HEK293 (cell line): ENCODE results near the gene REEP6.
A peak's percentile ranks its signal among the peaks of the same experiment; 100 is the strongest.

Experiments
- CTCF ChIA-PET: fragments of 350-600 bp; formaldehyde crosslinking; extraction: SDS; loops from one replicate; lab custom pipeline; 2021; ENCODE audit warnings: antibody characterized with exemption; lab: Yijun Ruan, JAX
- POLR2A ChIA-PET: fragments of 300-600 bp; formaldehyde crosslinking; extraction: SDS; loops from one replicate; lab custom pipeline; 2020; ENCODE audit warnings: antibody characterized with exemption, inconsistent platforms; lab: Yijun Ruan, JAX
- H3K27ac ChIP-seq: fragments of 200-500 bp; sonication (Bioruptor generic); 2 replicates; pipeline ENCODE4 v1.5.1; 2014; ENCODE audit warnings: low read depth, low read length, control low read depth, inconsistent platforms; ENCODE audit errors: extremely low read depth
- H3K36me3 ChIP-seq, 2 experiments: fragments of 200-500 bp in 1 of 2; sonication (Bioruptor generic) in 1 of 2; 1 replicate in 1 of 2; 2 replicates in 1 of 2; pipeline ENCODE4 v1.5.1; 2014 to 2017; ENCODE audit warnings: inconsistent platforms in 2 of 2, low read length in 2 of 2; ENCODE audit not compliant: control insufficient read depth in 2 of 2, insufficient read depth in 1 of 2
- H3K4me1 ChIP-seq: fragments of 200-500 bp; sonication (Bioruptor generic); 2 replicates; pipeline ENCODE4 v1.5.1; 2014; ENCODE audit warnings: mild to moderate bottlenecking, low read length, inconsistent platforms; ENCODE audit not compliant: control insufficient read depth, insufficient read depth
- H3K4me3 ChIP-seq: 2 replicates; pipeline ENCODE4 v1.5.1; 2011; ENCODE audit warnings: low read depth, mild to moderate bottlenecking, control low read depth, low read length, moderate library complexity
- H3K9me3 ChIP-seq: fragments of 200-500 bp; sonication (Bioruptor generic); 2 replicates; pipeline ENCODE4 v1.5.1; 2014; ENCODE audit warnings: low read depth, low read length, inconsistent platforms; ENCODE audit not compliant: control insufficient read depth, insufficient read depth
- BCL11B ChIP-seq: fragments of 450-650 bp; formaldehyde crosslinking; IDR thresholded peaks from 2 replicates; pipeline ENCODE4 v1.5.1; 2016; ENCODE audit warnings: low read depth, missing biosample characterization, missing genetic modification characterization
- RBAK ChIP-seq: fragments of 450-650 bp; formaldehyde crosslinking; IDR thresholded peaks from 2 replicates; pipeline ENCODE4 v1.5.1; 2016; ENCODE audit warnings: missing biosample characterization, missing genetic modification characterization
- SCRT1 ChIP-seq: fragments of 450-650 bp; formaldehyde crosslinking; IDR thresholded peaks from 2 replicates; pipeline ENCODE4 v1.5.1; 2016; ENCODE audit warnings: missing biosample characterization, missing genetic modification characterization, borderline replicate concordance
- SCRT2 ChIP-seq: fragments of 450-650 bp; formaldehyde crosslinking; IDR thresholded peaks from 2 replicates; pipeline ENCODE4 v1.5.1; 2016; ENCODE audit warnings: missing biosample characterization, missing genetic modification characterization
- SETDB1 ChIP-seq: IDR thresholded peaks from one replicate; pipeline ENCODE4 v1.6.1; 2017; ENCODE audit warnings: mild to moderate bottlenecking, low read length, moderate library complexity, mixed read lengths; ENCODE audit not compliant: insufficient read length
- ZFP69B ChIP-seq: fragments of 450-650 bp; formaldehyde crosslinking; IDR thresholded peaks from 2 replicates; pipeline ENCODE4 v1.5.1; 2016; ENCODE audit warnings: missing biosample characterization, missing genetic modification characterization
- ZNF121 ChIP-seq: fragments of 450-650 bp; formaldehyde crosslinking; IDR thresholded peaks from 2 replicates; pipeline ENCODE4 v1.5.1; 2016; ENCODE audit warnings: missing biosample characterization, missing genetic modification characterization
- ZNF146 ChIP-seq: fragments of 450-650 bp; formaldehyde crosslinking; IDR thresholded peaks from 2 replicates; pipeline ENCODE4 v1.5.1; 2016; ENCODE audit warnings: missing biosample characterization, missing genetic modification characterization
- ZNF350 ChIP-seq: fragments of 450-650 bp; formaldehyde crosslinking; IDR thresholded peaks from 2 replicates; pipeline ENCODE4 v1.5.0; 2017; ENCODE audit warnings: missing biosample characterization, mild to moderate bottlenecking, missing genetic modification characterization
- ZNF555 ChIP-seq: fragments of 450-650 bp; formaldehyde crosslinking; conservative IDR thresholded peaks from 2 replicates; pipeline ENCODE4 v1.5.1; 2017; ENCODE audit warnings: missing biosample characterization, mild to moderate bottlenecking, missing genetic modification characterization, inconsistent platforms
- ZNF623 ChIP-seq: fragments of 450-650 bp; formaldehyde crosslinking; IDR thresholded peaks from 2 replicates; pipeline ENCODE4 v1.5.1; 2016; ENCODE audit warnings: missing biosample characterization, missing genetic modification characterization
- ZNF785 ChIP-seq: fragments of 450-650 bp; formaldehyde crosslinking; IDR thresholded peaks from 2 replicates; pipeline ENCODE4 v1.5.1; 2016; ENCODE audit warnings: missing biosample characterization, missing genetic modification characterization
- ZSCAN23 ChIP-seq: fragments of 450-650 bp; formaldehyde crosslinking; IDR thresholded peaks from 2 replicates; pipeline ENCODE4 v1.5.1; 2016; ENCODE audit warnings: missing biosample characterization, missing genetic modification characterization
- ZSCAN30 ChIP-seq: fragments of 450-650 bp; IDR thresholded peaks from 2 replicates; pipeline ENCODE4 v1.5.1; 2018; ENCODE audit warnings: missing biosample characterization, mild to moderate bottlenecking, missing genetic modification characterization, moderate library complexity
- TF ChIP-seq, protein P1 (sequence below): fragments of 450-650 bp; formaldehyde crosslinking; conservative IDR thresholded peaks from 2 replicates; pipeline ENCODE4 v1.5.1; 2016; ENCODE audit warnings: low read depth, missing biosample characterization, missing genetic modification characterization
- TF ChIP-seq, protein P2 (sequence below): fragments of 450-650 bp; formaldehyde crosslinking; IDR thresholded peaks from 2 replicates; pipeline ENCODE4 v1.5.1; 2016; ENCODE audit warnings: missing biosample characterization, missing genetic modification characterization, borderline replicate concordance
- TF ChIP-seq, protein P3 (sequence below): fragments of 450-650 bp; formaldehyde crosslinking; IDR thresholded peaks from 2 replicates; pipeline ENCODE4 v1.5.1; 2016; ENCODE audit warnings: missing biosample characterization, missing genetic modification characterization
- TF ChIP-seq, protein P4 (sequence below): fragments of 450-650 bp; formaldehyde crosslinking; IDR thresholded peaks from 2 replicates; pipeline ENCODE4 v1.5.1; 2016; ENCODE audit warnings: missing biosample characterization, missing genetic modification characterization
- TF ChIP-seq, protein P5 (sequence below): fragments of 450-650 bp; formaldehyde crosslinking; conservative IDR thresholded peaks from 2 replicates; pipeline ENCODE4 v1.5.1; 2016; ENCODE audit warnings: low read depth, missing biosample characterization, missing genetic modification characterization

REEP6 gene

DNA sequence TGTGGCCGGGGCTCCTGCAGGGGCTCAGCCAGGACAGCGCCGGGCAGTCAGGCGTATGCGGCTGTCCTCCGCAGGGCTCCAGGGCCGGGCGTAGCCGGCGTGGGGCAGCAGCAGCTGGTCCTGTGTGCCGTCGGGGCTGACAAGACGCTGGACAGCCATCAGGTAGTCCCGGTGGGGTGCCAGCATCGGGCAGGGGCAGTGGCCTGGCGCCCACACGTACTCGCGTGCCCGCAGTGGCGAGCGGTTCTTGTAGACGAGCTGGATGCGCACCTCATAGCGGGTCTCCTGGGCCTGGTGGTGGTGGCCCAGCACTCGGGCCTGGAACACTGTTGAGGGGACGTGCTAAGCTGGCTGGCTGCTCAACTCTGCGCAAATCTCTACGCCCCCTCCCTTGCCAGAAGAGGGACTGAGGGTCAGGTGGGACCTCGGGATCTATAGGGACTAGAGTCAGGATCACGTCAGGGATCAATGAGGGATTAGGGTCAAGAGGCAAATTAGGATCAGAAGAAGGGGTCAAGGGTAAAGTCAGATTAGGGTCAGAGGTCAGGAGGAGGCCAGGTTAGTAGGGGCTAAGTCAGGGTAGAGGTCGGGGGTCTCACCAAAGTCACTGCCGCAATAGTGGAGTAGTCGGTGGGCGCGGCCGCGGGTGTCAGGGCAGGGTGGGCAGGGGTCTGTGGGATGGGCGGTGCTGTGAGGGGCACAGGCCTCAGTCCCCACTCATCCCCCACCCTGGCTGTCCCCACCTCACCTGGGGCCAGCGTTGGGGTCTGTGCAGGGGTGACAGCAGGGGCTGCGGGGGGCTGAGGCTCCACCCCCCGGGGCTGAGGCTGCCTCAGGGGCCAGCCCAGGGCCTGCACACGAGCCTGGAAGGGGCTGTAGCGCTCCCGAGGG, 15.3 kb downstream of the REEP6 start (continued):
- TF ChIP-seq, protein P1, sequence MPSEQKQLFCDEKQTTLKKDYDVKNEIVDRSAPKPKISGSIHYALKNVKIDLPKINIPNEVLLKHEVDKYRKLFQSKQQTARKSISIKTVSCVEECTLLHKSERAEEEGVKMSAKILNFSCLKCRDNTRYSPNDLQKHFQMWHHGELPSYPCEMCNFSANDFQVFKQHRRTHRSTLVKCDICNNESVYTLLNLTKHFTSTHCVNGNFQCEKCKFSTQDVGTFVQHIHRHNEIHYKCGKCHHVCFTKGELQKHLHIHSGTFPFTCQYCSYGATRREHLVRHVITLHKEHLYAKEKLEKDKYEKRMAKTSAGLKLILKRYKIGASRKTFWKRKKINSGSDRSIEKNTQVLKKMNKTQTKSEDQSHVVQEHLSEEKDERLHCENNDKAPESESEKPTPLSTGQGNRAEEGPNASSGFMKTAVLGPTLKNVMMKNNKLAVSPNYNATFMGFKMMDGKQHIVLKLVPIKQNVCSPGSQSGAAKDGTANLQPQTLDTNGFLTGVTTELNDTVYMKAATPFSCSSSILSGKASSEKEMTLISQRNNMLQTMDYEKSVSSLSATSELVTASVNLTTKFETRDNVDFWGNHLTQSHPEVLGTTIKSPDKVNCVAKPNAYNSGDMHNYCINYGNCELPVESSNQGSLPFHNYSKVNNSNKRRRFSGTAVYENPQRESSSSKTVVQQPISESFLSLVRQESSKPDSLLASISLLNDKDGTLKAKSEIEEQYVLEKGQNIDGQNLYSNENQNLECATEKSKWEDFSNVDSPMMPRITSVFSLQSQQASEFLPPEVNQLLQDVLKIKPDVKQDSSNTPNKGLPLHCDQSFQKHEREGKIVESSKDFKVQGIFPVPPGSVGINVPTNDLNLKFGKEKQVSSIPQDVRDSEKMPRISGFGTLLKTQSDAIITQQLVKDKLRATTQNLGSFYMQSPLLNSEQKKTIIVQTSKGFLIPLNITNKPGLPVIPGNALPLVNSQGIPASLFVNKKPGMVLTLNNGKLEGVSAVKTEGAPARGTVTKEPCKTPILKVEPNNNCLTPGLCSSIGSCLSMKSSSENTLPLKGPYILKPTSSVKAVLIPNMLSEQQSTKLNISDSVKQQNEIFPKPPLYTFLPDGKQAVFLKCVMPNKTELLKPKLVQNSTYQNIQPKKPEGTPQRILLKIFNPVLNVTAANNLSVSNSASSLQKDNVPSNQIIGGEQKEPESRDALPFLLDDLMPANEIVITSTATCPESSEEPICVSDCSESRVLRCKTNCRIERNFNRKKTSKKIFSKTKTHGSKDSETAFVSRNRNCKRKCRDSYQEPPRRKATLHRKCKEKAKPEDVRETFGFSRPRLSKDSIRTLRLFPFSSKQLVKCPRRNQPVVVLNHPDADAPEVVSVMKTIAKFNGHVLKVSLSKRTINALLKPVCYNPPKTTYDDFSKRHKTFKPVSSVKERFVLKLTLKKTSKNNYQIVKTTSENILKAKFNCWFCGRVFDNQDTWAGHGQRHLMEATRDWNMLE (tag by site-specific recombination) = no peak
- no peak for TF ChIP-seq ZNF623 (tag by site-specific recombination)
- TF ChIP-seq RBAK (tag by site-specific recombination) = no peak
- TF ChIP-seq BCL11B (tag by site-specific recombination) = peak; percentile 94
- TF ChIP-seq ZSCAN30 (tag by site-specific recombination) = no peak

DNA sequence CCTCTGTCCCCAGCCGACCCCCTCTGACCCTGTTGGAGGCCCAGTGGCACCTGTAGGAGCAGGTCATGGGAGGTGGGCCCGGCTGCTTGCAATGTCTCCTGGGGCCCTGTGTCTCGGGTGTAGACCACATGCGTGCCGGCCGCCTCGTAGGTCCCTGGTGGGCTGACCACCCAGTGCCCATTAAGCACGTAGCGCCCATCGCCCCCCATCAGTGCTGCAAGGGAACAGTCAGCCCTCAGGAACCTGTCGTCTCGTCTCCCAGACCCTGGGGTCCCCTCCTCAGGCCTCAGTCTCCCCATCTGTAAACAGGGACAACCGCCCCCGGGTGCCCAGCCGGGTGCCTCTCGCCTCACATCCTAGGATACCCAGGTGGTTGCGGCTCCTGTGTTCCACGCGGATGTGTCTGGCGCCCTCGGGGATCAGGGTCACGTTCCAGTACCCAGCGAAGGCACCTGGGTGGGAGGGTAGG, 16.2 kb downstream of the REEP6 start:
- H3K36me3 ChIP-seq = no peaks in the 10 kb centered on the region
- H3K4me3 ChIP-seq = no peak overlapping the region
- TF ChIP-seq ZFP69B (tag by site-specific recombination) (peak; percentile 56), ZNF350 (no peak), SCRT1 (0 out of 2 replicates have a peak, but pooled peaks have one; percentile 36), ZNF146 (tag by site-specific recombination) (no peak), SETDB1 (no peak), ZNF121 (tag by site-specific recombination) (no peak), ZNF785 (tag by site-specific recombination) (no peak), ZSCAN23 (tag by site-specific recombination) (no peak), ZNF555 (tag by site-specific recombination) (no peak), SCRT2 (peak; percentile 61)
- TF ChIP-seq, protein P2, sequence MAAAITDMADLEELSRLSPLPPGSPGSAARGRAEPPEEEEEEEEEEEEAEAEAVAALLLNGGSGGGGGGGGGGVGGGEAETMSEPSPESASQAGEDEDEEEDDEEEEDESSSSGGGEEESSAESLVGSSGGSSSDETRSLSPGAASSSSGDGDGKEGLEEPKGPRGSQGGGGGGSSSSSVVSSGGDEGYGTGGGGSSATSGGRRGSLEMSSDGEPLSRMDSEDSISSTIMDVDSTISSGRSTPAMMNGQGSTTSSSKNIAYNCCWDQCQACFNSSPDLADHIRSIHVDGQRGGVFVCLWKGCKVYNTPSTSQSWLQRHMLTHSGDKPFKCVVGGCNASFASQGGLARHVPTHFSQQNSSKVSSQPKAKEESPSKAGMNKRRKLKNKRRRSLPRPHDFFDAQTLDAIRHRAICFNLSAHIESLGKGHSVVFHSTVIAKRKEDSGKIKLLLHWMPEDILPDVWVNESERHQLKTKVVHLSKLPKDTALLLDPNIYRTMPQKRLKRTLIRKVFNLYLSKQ (tag by site-specific recombination) = no peak
- TF ChIP-seq, protein P3, sequence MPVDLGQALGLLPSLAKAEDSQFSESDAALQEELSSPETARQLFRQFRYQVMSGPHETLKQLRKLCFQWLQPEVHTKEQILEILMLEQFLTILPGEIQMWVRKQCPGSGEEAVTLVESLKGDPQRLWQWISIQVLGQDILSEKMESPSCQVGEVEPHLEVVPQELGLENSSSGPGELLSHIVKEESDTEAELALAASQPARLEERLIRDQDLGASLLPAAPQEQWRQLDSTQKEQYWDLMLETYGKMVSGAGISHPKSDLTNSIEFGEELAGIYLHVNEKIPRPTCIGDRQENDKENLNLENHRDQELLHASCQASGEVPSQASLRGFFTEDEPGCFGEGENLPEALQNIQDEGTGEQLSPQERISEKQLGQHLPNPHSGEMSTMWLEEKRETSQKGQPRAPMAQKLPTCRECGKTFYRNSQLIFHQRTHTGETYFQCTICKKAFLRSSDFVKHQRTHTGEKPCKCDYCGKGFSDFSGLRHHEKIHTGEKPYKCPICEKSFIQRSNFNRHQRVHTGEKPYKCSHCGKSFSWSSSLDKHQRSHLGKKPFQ (tag by site-specific recombination) = no peak
- TF ChIP-seq, protein P4, sequence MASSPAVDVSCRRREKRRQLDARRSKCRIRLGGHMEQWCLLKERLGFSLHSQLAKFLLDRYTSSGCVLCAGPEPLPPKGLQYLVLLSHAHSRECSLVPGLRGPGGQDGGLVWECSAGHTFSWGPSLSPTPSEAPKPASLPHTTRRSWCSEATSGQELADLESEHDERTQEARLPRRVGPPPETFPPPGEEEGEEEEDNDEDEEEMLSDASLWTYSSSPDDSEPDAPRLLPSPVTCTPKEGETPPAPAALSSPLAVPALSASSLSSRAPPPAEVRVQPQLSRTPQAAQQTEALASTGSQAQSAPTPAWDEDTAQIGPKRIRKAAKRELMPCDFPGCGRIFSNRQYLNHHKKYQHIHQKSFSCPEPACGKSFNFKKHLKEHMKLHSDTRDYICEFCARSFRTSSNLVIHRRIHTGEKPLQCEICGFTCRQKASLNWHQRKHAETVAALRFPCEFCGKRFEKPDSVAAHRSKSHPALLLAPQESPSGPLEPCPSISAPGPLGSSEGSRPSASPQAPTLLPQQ (tag by site-specific recombination) = 0 out of 2 replicates have a peak, but pooled peaks have one; percentile 16
- TF ChIP-seq, protein P5, sequence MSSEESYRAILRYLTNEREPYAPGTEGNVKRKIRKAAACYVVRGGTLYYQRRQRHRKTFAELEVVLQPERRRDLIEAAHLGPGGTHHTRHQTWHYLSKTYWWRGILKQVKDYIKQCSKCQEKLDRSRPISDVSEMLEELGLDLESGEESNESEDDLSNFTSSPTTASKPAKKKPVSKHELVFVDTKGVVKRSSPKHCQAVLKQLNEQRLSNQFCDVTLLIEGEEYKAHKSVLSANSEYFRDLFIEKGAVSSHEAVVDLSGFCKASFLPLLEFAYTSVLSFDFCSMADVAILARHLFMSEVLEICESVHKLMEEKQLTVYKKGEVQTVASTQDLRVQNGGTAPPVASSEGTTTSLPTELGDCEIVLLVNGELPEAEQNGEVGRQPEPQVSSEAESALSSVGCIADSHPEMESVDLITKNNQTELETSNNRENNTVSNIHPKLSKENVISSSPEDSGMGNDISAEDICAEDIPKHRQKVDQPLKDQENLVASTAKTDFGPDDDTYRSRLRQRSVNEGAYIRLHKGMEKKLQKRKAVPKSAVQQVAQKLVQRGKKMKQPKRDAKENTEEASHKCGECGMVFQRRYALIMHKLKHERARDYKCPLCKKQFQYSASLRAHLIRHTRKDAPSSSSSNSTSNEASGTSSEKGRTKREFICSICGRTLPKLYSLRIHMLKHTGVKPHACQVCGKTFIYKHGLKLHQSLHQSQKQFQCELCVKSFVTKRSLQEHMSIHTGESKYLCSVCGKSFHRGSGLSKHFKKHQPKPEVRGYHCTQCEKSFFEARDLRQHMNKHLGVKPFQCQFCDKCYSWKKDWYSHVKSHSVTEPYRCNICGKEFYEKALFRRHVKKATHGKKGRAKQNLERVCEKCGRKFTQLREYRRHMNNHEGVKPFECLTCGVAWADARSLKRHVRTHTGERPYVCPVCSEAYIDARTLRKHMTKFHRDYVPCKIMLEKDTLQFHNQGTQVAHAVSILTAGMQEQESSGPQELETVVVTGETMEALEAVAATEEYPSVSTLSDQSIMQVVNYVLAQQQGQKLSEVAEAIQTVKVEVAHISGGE (tag by site-specific recombination) = no peak
- no peak overlapping the region for H3K27ac ChIP-seq
- H3K4me1 ChIP-seq = peaks cover 3% of the 10 kb centered on the region; the same call in 1 of the 2 replicates
- POLR2A ChIA-PET = interaction anchor here (1.6 kb wide), 1 partner anchor 16 kb away, joined by 3 read pairs; the partner anchor contains the start of gene REEP6
- CTCF ChIA-PET = no interaction called here
- H3K9me3 ChIP-seq = no peaks in the 10 kb centered on the region
